ENCODE measurements around the gene UBXN1.

Gene UBXN1

DNA sequence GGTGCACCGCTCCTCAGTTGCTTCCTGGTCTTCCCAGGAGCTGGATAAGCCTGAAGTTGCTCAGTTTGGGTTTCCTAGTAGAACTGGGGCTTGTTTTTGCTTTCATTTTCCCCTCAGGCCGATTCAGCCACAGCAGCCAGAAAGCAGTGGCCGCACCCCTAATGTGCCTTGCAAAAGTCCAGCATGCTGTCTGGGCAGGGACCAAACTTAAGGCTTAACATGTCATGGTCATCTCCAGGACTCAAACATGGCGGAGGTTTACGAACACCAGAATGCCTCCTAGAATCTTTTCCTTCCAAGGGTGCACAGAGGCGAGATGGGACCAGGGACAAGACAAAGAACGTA, 31.1 kb upstream of the UBXN1 start:
- no peak for DNase-seq (ENCODE audit: low read depth, low spot score)
- ChIA-PET CTCF (interaction anchor here (1.1 to 11.2 kb wide), 3 partner anchors 9 to 29 kb away, joined by 3 to 152 read pairs (median 4); partner anchors contain the start of gene LRRN4CL), POLR2A (interaction anchor here (1.0 to 4.5 kb wide), 5 partner anchors 17 to 131 kb away, joined by 3 to 24 read pairs (median 4); partner anchors contain the start of genes C11orf98, CSKMT, HNRNPUL2 and ZBTB3)
- TF ChIP-seq, protein P1, sequence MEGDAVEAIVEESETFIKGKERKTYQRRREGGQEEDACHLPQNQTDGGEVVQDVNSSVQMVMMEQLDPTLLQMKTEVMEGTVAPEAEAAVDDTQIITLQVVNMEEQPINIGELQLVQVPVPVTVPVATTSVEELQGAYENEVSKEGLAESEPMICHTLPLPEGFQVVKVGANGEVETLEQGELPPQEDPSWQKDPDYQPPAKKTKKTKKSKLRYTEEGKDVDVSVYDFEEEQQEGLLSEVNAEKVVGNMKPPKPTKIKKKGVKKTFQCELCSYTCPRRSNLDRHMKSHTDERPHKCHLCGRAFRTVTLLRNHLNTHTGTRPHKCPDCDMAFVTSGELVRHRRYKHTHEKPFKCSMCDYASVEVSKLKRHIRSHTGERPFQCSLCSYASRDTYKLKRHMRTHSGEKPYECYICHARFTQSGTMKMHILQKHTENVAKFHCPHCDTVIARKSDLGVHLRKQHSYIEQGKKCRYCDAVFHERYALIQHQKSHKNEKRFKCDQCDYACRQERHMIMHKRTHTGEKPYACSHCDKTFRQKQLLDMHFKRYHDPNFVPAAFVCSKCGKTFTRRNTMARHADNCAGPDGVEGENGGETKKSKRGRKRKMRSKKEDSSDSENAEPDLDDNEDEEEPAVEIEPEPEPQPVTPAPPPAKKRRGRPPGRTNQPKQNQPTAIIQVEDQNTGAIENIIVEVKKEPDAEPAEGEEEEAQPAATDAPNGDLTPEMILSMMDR (IDR thresholded peaks at IDR 0.05; ENCODE audit: insufficient read depth, low read length, missing control alignments), result no peak
- H3K4me3 ChIP-seq (ENCODE audit: low read depth, low read length), result peak overlapping the region; percentile 51

DNA sequence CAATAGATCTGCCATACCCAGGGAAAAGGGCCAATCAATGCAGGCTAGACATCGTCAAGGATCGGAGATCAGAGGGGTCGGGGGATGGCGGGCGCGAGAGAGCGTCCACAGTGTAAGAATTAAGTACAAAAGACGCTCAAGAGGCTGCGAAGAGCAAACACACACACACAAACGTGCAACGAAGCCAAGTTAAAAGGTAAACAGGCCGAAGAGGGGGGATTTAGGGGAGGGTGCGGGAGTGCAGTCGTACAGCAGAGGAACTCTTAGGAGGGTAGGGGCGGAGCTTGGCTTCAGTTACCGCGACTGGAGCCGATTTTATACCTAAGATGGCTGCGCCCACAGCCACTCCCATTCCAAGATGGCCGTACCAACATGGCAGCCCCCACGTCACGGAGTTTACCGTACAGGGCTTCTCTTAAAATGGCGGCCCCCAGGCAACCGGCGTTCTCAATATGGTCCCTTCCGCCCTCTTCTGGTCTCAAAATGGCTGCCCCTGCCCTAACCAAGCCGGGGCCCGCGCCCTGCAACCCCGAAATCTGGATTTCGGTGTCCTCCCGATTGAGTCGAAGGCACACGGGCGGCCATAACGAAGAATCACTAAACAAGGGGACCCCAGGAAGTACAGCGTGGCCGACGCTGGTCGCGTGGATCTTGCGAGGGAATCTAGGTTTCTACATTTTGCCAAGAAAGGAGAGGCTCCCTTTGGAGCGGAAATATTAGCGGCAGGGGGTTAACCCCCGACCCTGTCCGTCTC, 30.6 kb upstream of the UBXN1 start:
- peak overlapping the region; percentile 62 for H3K4me3 ChIP-seq (ENCODE audit: low read depth, low read length)
- ChIA-PET CTCF (interaction anchor here (1.1 to 11.2 kb wide), 4 partner anchors 10 to 36 kb away, joined by 3 to 152 read pairs (median 4); partner anchors contain the start of gene LRRN4CL), POLR2A (interaction anchor here (1.0 to 4.5 kb wide), 7 partner anchors 18 to 309 kb away, joined by 3 to 24 read pairs (median 4); partner anchors contain the start of genes C11orf98, CSKMT, HNRNPUL2 and LRRN4CL)
- peak; percentile 76 for DNase-seq (ENCODE audit: low read depth, low spot score)
- TF ChIP-seq, protein P1 (IDR thresholded peaks at IDR 0.05; ENCODE audit: insufficient read depth, low read length, missing control alignments), result no peak

DNA sequence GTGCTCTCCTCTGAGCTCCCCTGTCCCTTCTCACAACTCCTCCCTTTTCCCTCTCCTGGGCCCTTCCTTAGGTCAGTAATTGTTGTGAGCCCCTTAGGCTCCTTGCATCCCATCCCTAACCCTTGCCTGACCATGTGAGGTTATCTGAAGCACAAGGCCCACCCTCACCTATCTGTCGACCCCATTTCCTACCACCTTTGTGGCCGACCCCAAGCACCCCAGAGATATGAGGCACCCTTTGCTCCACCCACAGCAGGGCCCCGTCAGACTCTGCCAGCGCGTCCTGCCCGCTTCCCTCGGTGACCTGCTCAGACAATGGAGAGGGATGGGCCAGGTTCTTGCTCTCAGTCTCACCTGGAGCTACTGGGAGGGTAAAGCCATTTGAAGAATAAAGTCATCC, 29.9 kb upstream of the UBXN1 start:
- TF ChIP-seq, protein P1 (IDR thresholded peaks at IDR 0.05; ENCODE audit: insufficient read depth, low read length, missing control alignments), result no peak
- POLR2A ChIA-PET, result interaction anchor here (1.0 to 4.5 kb wide), 6 partner anchors 16 to 308 kb away, joined by 3 to 24 read pairs (median 5); partner anchors contain the start of genes C11orf98, CSKMT, HNRNPUL2 and LRRN4CL
- H3K4me3 ChIP-seq (ENCODE audit: low read depth, low read length), result peak overlapping the region; percentile 62
- CTCF ChIA-PET, result interaction anchor here (1.1 to 11.2 kb wide), 5 partner anchors 8 to 37 kb away, joined by 3 to 152 read pairs (median 3); partner anchors contain the start of gene LRRN4CL
- DNase-seq (ENCODE audit: low read depth, low spot score), result no peak

DNA sequence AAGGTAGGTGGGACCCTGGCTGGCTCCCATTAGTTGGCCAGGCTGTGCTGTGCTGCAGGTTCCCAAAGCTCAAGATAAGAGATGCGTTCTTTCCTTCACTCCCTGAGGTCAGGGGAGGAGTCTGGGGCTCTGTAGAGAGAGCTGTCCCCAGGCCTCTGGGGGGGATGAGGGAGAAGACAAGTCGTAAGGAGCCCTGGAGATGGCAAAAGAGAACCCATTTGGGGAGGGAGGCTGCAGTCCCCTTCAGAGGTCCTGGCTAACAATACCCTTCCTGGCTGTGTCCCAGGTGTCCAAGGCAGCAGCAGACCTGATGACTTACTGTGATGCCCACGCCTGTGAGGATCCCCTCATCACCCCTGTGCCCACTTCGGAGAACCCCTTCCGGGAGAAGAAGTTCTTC, 29.5 kb upstream of the UBXN1 start:
- ChIA-PET POLR2A (interaction anchor here (1.1 to 4.5 kb wide), 6 partner anchors 16 to 308 kb away, joined by 3 to 24 read pairs (median 4); partner anchors contain the start of genes C11orf98, CSKMT, HNRNPUL2 and LRRN4CL), CTCF (interaction anchor here (1.1 to 11.2 kb wide), 4 partner anchors 8 to 37 kb away, joined by 3 to 152 read pairs (median 4); partner anchors contain the start of gene LRRN4CL)
- no peak for DNase-seq (ENCODE audit: low read depth, low spot score)
- TF ChIP-seq, protein P1 (IDR thresholded peaks at IDR 0.05; ENCODE audit: insufficient read depth, low read length, missing control alignments), result no peak
- no peak overlapping the region; the same call in 1 of the 2 replicates for H3K4me3 ChIP-seq (ENCODE audit: low read depth, low read length)

DNA sequence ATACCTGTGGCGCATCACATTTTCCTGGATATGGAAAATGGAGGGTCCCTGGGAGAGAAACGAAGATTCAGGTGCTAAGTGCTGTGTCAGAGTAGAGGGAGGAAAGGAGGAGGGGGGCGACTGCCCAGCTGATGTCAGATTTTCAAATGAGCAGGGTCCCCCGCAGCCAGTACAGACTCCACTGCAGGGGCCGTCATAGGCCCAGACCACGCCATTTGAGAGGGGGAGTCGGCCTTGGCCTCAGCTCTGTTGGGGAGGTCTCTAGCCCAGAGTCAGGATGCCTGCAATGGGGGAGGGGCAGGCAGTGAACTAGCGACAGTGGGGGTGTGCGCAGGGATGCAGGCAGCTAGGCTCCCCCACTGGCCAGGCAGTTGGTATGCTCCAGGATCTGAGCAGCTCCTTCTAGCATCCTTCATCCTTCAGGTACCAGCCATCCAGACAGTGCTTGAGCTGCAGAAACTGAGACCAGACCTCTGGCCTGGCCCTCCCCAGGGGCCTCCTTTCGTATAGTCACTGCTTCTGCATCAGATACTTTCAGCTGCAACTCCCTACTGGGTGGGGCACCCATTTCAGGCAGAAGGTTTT, 28.5 kb upstream of the UBXN1 start, which contains the start of the genes BSCL2 and GNG3:
Gene BSCL2 (minus strand): TSS at position 148 of the 585 bp plus-strand sequence. CDS start 229 bp downstream, outside the sequence.
Gene GNG3 (plus strand): TSS at position 400 of the 585 bp plus-strand sequence. CDS start 620 bp downstream, outside the sequence.
- POLR2A ChIA-PET, result interaction anchor here (0.6 to 4.5 kb wide), 8 partner anchors 18 to 134 kb away, joined by 3 to 24 read pairs (median 5); partner anchors contain the start of genes B3GAT3, HNRNPUL2, LRRN4CL and ZBTB3
- CTCF ChIA-PET, result interaction anchor here (0.9 to 11.2 kb wide), 5 partner anchors 10 to 311 kb away, joined by 3 to 152 read pairs (median 3); partner anchors contain the start of genes C11orf98, CSKMT and LRRN4CL
- DNase-seq (ENCODE audit: low read depth, low spot score), result no peak
- H3K4me3 ChIP-seq (ENCODE audit: low read depth, low read length), result peak within 1 kb of the TSS; percentile 53
- TF ChIP-seq, protein P1 (IDR thresholded peaks at IDR 0.05; ENCODE audit: insufficient read depth, low read length, missing control alignments), result no peak
